Measurements from ENCODE around the gene PHLDA2.

DNA sequence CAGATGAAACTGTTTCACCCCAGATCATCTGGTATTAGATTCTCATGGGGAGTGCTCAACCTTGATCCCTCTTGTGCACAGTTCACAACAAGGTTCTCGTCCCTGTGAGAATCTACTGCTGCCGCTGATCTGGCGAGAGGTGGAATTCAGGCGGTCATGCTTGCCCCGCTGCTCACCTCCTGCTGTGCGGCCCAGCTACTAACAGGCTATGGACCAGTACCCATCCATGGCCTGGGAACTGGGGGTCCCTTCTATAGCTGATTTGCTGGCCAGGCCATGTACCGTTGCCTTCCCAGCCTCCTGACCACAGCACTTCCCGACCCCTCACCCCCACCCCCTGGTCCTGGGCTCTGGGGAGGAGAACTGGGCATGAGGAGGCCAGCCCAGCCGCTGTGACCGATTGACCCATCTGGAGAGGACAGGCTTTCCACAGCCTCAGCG lies 2.6 kb downstream of the PHLDA2 start:
- no peak for TF ChIP-seq POLR2A (IDR thresholded peaks at IDR 0.05; ENCODE audit: low read depth, low read length)
- TF ChIP-seq POU2F2 (IDR thresholded peaks at IDR 0.05; ENCODE audit: low read depth, low read length) = no peak

All from GM12891 (cell line).